CD4-positive, alpha-beta T cell treated with Interleukin-6 at 100 ng/mL for 8 hours (primary cell): ENCODE data around the gene PARD3.
"Not testable (repeated sequence)": the region's sequence is repeated elsewhere in the genome, so short reads cannot be mapped to it uniquely, and the experiment has no call there.

Source experiments
- DNase-seq: peaks from one replicate; pipeline ENCODE4 v3.0.0-alpha.2; 2020; ENCODE audit warnings: mixed read lengths, low spot score

PARD3 gene

GRCh38 chr10:34742456-34742855 is 72.6 kb downstream of the PARD3 start:
- no peak for DNase-seq

GRCh38 chr10:34741087-34741486 is 74.0 kb downstream of the PARD3 start:
- DNase-seq: not testable (repeated sequence)

- no peak for DNase-seq
Observed at GRCh38 chr10:34740321-34740720, 74.8 kb downstream of the PARD3 start.

- DNase-seq: no peak
Observed at GRCh38 chr10:34739915-34740314, 75.2 kb downstream of the PARD3 start.

GRCh38 chr10:34737772-34738169 is 77.3 kb downstream of the PARD3 start:
- no peak for DNase-seq

GRCh38 chr10:34736976-34737771 is 77.9 kb downstream of the PARD3 start:
- no peak for DNase-seq

- DNase-seq: no peak
Observed at GRCh38 chr10:34734918-34735317, 80.2 kb downstream of the PARD3 start.

- no peak for DNase-seq
Observed at GRCh38 chr10:34732926-34733325, 82.2 kb downstream of the PARD3 start.

- no peak for DNase-seq
Observed at GRCh38 chr10:34731885-34732701, 83.0 kb downstream of the PARD3 start.

GRCh38 chr10:34731213-34731612 is 83.9 kb downstream of the PARD3 start:
- no peak for DNase-seq

- DNase-seq: no peak
Observed at GRCh38 chr10:34730726-34731125, 84.4 kb downstream of the PARD3 start.

GRCh38 chr10:34729619-34730018 is 85.5 kb downstream of the PARD3 start:
- no peak for DNase-seq

- no peak for DNase-seq
Observed at GRCh38 chr10:34728361-34728760, 86.7 kb downstream of the PARD3 start.

GRCh38 chr10:34727595-34728033 is 87.5 kb downstream of the PARD3 start:
- no peak for DNase-seq

- no peak for DNase-seq
Observed at GRCh38 chr10:34726862-34727261, 88.2 kb downstream of the PARD3 start.

- DNase-seq: no peak
Observed at GRCh38 chr10:34723750-34724149, 91.3 kb downstream of the PARD3 start.

- DNase-seq: no peak
Observed at GRCh38 chr10:34722404-34722803, 92.7 kb downstream of the PARD3 start.

GRCh38 chr10:34721208-34721840 is 93.8 kb downstream of the PARD3 start:
- no peak for DNase-seq

GRCh38 chr10:34719746-34720145 is 95.3 kb downstream of the PARD3 start:
- DNase-seq: no peak

GRCh38 chr10:34719328-34719727 is 95.8 kb downstream of the PARD3 start:
- DNase-seq: no peak

GRCh38 chr10:34717429-34717828 is 97.7 kb downstream of the PARD3 start:
- DNase-seq: no peak

- no peak for DNase-seq
Observed at GRCh38 chr10:34716958-34717357, 98.1 kb downstream of the PARD3 start.

GRCh38 chr10:34716234-34716633 is 98.9 kb downstream of the PARD3 start:
- no peak for DNase-seq
